ENCODE data around the gene ZNF317.
"Not testable (repeated sequence)": the region's sequence is repeated elsewhere in the genome, so short reads cannot be mapped to it uniquely, and the experiment has no call there.

The ZNF317 gene

DNA sequence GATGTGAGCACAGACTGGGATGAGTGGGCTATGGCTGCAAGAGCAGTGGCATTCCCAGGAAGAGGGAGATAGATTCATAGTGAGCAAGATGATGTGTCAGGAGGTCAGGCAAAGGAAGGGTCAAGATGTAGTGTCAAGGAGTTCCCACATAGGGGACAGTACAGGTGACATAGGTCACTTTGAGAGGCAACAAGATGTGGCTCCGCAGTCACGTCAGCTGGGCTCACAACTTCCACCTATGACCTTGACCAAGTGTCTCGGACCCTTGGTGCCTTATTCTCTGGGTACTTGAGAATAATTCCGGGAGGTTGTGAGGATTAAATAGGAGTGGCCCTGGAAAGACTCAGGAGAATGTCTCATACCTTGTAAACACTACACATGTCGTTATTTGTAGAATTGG lies 10.5 kb downstream of the ZNF317 start:
- DNase-seq: no peak
- TF ChIP-seq POLR2A (IDR thresholded peaks at IDR 0.05; ENCODE audit: low read length) (no peak), GATA1 (IDR thresholded peaks at IDR 0.05; ENCODE audit: low read depth, low read length) (no peak)

DNA sequence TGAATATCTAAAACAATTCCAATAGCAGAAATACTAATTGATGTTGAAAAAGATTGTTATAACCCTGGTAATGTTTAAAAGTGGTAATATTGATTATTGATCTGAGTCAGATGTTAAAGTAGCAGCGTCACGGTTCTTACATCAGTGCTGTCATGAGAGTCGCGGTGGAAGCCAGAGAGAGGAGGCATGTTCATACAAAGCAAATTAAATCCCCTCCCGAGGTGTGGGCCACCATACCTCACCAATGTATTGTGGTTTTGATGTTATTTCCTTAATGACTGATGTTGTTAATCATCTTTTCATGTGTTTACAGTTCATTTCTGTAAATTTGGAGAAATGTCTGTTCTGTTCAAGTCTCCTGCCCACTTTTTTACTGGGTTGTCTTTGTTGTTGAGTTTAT lies 11.2 kb downstream of the ZNF317 start:
- DNase-seq: no peak
- TF ChIP-seq POLR2A (IDR thresholded peaks at IDR 0.05; ENCODE audit: low read length): no peak
- no peak for TF ChIP-seq GATA1 (IDR thresholded peaks at IDR 0.05; ENCODE audit: low read depth, low read length)

DNA sequence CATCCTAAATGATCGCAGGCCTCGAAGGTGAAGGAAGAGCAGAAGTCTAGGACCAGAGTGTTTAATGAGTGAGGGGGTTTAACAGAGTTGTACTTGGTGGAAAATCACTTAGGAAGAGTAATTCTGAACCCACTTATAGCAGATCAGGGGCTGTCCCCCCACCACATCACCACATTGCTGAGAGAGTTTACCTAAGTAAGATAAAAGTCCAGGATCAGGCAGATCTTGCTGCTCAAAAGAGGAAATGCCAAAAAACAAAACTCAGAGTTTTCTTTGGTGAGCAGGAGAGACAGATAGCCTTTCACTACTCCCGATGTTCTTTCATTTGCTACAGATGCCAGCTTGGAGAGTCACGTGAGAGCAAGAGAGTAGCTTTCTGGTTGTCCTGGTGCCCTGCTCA lies 15.4 kb downstream of the ZNF317 start:
- no peak for DNase-seq
- no peak for TF ChIP-seq POLR2A (IDR thresholded peaks at IDR 0.05; ENCODE audit: low read length)
- TF ChIP-seq GATA1 (IDR thresholded peaks at IDR 0.05; ENCODE audit: low read depth, low read length): no peak

DNA sequence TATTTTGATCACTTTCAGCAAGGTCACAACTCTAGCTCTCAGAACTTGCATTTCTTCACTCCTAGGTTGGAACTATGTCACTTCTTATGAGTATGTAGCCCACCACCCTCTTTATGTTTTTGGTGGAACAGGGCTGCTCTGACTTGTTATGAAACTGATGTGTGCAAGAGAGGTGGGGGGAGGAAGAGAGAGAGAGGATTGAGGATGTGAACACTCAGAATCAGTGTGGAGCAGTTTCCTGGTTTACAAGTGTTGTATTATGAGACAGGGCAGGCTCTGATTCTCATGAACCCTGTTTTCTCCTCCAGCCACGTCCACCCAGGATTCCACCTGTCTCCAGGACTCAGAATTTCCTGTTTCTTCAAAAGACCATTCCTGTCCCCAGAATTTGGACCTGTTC lies 16.1 kb downstream of the ZNF317 start:
- no peak for TF ChIP-seq POLR2A (IDR thresholded peaks at IDR 0.05; ENCODE audit: low read length)
- TF ChIP-seq GATA1 (IDR thresholded peaks at IDR 0.05; ENCODE audit: low read depth, low read length): no peak
- DNase-seq: no peak

DNA sequence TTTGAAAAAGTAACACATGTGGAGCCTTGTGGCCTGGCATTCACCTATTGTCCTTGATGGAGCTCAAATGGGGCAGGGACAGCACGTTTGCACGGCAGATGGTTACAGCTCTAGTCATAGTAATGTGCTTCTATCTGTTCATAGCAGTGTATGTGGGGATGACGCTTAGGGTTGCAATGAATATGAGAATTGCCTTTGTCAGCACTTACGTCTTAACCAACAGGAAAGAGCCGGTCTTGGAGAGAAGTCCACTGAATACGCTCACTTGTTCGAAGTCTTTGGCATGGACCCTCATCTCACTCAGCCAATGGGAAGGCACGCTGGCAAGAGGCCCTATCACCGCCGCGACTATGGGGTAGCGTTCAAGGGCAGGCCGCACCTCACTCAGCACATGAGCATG lies 19.7 kb downstream of the ZNF317 start:
- no peak for TF ChIP-seq POLR2A (IDR thresholded peaks at IDR 0.05; ENCODE audit: low read length)
- DNase-seq: no peak

DNA sequence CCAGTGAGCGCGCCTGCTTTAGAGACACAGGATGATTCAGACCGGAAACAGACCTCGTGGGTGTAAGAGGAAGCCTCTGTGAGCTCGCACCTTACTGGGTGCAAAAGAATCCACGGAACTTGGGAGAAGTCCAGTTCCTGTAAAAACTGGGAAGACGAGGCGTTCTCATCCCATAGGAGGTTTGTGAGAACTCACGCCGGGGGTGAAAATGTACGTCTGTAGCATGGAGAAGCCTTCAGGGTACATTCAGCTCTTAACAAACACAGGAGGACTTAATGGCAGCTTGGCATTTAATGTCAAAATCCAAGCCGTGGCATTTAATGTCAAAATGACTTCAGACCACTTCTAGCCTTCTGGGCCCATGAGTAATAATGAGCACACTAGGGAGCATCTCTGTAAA lies 21.2 kb downstream of the ZNF317 start:
- no peak for DNase-seq
- no peak for TF ChIP-seq POLR2A (IDR thresholded peaks at IDR 0.05; ENCODE audit: low read length)
- TF ChIP-seq GATA1 (IDR thresholded peaks at IDR 0.05; ENCODE audit: low read depth, low read length): no peak

DNA sequence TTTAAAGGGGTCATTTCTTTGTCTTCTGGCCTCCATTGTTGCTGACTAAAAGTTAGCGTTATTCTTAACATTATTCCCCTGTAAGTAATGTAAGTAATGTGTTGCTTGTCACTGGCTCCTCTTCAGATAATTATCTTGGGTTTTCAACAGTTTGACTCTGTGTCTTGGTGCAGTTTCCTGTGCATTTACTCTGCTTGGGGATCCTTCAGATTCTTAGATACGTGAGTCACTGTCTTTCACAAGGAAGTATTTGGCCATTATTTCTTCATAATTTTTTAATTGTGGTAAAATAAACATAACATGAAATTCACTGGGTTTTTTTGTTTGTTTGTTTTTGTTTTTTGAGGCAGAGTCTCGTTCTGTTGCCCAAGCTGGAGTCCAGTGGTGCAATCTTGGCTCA lies 25.1 kb downstream of the ZNF317 start:
- TF ChIP-seq POLR2A (IDR thresholded peaks at IDR 0.05; ENCODE audit: low read length): no peak
- no peak for TF ChIP-seq GATA1 (IDR thresholded peaks at IDR 0.05; ENCODE audit: low read depth, low read length)
- no peak for DNase-seq

DNA sequence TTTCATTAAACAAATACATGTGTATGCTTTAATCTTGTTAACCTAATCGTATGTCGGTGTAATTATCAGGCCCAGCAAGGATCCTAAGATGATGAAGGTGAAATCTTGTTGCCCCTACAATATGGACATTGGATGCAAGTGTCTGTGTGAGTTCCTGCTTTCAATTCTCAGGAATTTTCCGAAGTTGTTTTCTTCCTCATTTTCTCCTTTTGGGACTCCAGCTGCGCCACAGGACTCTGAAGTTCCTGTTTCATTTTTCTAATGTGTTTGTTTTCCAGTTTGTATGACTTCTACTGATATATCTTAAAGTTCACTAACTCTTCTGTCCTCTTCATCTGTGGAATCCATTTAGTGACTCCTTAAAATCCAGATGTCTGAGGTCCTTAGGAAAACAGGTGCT lies 26.6 kb downstream of the ZNF317 start:
- no peak for TF ChIP-seq GATA1 (IDR thresholded peaks at IDR 0.05; ENCODE audit: low read depth, low read length)
- no peak for TF ChIP-seq POLR2A (IDR thresholded peaks at IDR 0.05; ENCODE audit: low read length)
- no peak for DNase-seq

DNA sequence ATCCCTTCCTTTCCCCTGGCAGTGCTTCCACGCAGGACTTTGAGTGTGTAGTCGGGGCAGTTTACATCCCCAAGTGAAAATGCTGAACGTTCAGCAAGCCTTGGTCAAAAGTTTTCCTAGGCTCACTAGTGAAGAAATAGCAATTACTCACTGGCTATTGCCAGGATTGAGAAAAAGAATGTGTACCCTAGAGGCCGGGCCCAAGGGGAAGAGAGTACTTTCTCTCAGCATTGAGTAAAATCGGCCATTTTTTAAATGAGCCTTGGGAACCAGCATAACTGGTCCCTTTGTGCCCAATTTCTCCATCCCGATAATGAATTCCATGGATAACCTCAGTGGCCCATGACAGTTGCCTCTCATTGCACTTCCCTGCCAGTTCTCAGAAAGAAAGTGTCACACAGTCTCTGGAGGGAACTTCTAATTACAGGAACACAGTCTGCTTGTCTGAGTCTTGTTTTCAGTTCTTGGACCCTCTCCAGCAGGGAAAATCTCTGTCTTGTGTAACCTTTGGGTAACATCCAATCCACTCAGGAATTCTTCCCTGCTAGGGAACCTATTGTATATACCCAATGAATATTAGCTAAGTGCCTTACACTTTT lies 31.3 kb downstream of the ZNF317 start:
- TF ChIP-seq POLR2A (IDR thresholded peaks at IDR 0.05; ENCODE audit: low read length): no peak
- TF ChIP-seq GATA1 (IDR thresholded peaks at IDR 0.05; ENCODE audit: low read depth, low read length): no peak
- DNase-seq: no peak

DNA sequence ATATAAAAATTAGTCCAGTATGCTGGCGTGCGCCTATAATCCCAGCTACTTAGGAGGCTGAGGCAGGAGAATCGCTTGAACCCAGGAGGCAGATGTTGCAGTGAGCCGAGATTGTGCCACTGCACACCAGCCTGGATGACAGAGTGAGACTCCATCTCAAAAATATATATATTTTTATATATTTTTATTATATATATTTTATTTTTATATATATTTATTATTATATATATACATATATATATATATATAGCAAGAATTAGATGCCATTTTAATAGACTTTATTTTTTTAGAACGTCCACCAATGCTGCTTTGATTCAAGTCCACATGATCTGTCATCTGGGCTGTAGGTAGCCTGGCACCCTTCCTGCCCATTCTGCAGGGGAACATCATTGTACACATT lies 35.1 kb downstream of the ZNF317 start:
- no peak for DNase-seq
- TF ChIP-seq GATA1 (IDR thresholded peaks at IDR 0.05; ENCODE audit: low read depth, low read length) (no peak), POLR2A (IDR thresholded peaks at IDR 0.05; ENCODE audit: low read length) (no peak)

DNA sequence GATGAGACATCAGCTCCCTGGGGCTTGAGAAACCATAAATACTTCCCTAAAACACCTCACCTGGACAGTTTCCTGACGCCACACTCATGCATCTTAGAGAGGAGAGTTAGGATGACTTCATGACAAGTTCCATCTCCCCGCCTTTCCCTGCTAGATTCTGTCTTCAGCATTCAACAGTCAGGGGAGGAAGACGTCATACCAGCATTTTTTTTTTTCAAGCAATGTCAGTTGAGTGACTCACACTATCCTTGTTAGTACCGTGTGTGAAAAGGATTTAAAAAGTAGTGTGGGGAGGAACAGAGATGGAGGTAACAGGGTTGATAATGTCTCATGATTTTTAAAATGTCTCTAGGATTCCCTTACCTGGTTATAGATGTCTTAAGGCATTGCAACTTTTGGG lies 38.7 kb downstream of the ZNF317 start, which contains the start of gene OR7D2:
Gene OR7D2, plus strand, starts transcription at position 79 of the 400 bp plus-strand sequence. CDS start 6,803 bp downstream, outside the sequence.
- no peak for TF ChIP-seq GATA1 (IDR thresholded peaks at IDR 0.05; ENCODE audit: low read depth, low read length)
- no peak for TF ChIP-seq POLR2A (IDR thresholded peaks at IDR 0.05; ENCODE audit: low read length)
- DNase-seq: no peak

DNA sequence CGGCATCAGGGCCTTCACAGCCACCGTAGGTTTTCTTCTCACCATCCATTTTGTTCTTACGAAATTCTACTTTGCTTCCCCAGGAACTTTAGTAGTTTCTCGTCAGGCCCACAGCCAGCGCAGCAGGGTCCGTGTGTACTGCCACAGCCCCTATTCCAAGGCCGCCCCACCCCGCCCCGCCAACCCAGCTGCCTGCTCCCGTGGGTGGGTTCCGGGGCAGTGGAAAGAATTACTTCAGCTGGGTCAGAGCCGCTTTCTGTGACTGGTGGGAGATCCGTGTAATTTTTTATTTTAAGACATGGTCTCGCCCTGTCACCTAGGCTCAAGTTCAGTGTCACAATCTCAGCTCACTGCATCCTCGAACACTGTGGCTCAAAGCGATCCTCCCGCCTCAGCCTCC lies 42.8 kb downstream of the ZNF317 start:
- DNase-seq: no peak
- no peak for TF ChIP-seq GATA1 (IDR thresholded peaks at IDR 0.05; ENCODE audit: low read depth, low read length)
- TF ChIP-seq POLR2A (IDR thresholded peaks at IDR 0.05; ENCODE audit: low read length): no peak

DNA sequence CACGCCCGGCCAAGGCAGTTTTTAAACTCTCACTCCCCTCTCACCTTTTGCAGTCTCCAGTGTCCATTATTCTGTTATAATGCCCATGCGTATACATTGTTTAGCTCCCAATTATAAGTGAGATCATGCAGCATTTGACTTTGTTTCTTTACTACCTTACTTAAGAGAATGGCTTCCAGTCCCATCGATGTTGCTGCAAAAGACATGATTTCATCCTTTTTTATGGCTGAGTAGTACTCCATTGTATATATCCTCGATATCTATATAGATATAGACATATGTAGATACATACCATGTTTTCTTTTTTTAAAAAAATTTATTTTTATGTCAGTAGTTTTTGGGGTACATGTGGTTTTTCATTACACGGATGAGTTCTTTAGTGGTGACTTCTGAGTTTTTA lies 47.0 kb downstream of the ZNF317 start:
- TF ChIP-seq GATA1 (IDR thresholded peaks at IDR 0.05; ENCODE audit: low read depth, low read length): no peak
- no peak for TF ChIP-seq POLR2A (IDR thresholded peaks at IDR 0.05; ENCODE audit: low read length)
- DNase-seq: no peak

DNA sequence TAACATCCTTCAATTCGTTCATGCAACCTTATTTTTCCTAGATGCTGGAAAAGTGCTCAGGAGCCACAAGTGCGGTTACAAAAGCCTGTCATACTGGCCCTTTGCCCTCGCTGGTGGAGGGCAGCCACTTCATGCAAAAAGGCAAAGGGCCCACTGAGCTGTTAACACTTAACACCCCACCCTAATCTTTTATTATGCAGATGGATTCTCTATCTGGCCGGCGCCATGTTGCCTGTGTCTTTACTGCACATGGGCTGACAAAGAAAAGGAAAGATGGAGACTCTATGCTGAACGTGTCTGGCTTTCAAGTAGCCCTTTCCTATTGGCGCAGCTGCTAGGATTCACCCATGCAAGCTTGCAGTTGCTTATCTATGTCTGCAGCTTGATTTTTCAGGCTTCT lies 49.3 kb downstream of the ZNF317 start:
- TF ChIP-seq POLR2A (IDR thresholded peaks at IDR 0.05; ENCODE audit: low read length) (no peak), GATA1 (IDR thresholded peaks at IDR 0.05; ENCODE audit: low read depth, low read length) (no peak)

DNA sequence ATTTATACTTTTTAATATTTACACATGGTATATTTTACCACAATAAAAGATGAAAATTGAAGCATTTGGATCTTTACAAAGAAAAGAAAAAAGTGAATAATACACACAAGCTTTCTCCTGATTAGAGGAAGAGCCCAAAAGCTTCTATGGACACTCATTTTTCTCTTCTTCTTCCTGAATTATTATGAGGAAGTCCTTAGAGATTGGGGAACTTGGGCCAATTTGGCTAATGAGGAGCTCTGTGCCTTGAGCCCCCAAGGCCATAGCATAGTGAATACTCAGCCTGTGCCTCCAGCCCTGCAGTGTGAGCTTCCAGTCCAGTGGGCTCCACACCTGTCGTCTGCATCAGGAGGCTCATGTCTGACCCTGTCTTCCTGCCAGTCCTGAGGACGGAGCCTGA lies 57.8 kb downstream of the ZNF317 start:
- not testable (repeated sequence) for DNase-seq

More for the DNA sequence above, 49.3 kb downstream of the ZNF317 start:
- DNase-seq: no peak

Data from erythroblast (primary cell).